Left ventricle myocardium inferior (tissue), 1 donor: ENCODE data around the gene PIP4K2A. TPM values are rescaled to one million over a fixed set of nuclear protein-coding genes. Genes with fewer than 3 reads are reported as not detected.
"Not testable (repeated sequence)": the region's sequence is repeated elsewhere in the genome, so short reads cannot be mapped to it uniquely, and the experiment has no call there.

Experiments used
- DNase-seq: peaks from one replicate; pipeline ENCODE4 v3.0.0-alpha.2; 2020
- H3K27ac ChIP-seq: fragments of 200-600 bp; replicated peaks from 2 replicates; pipeline ENCODE4 v1.8.0; 2021
- H3K27me3 ChIP-seq: fragments of 200-600 bp; 2 replicates; pipeline ENCODE4 v1.8.0; 2021; ENCODE audit warnings: low read depth
- H3K36me3 ChIP-seq: fragments of 200-600 bp; 2 replicates; pipeline ENCODE4 v1.8.0; 2021
- H3K4me1 ChIP-seq: fragments of 200-600 bp; 2 replicates; pipeline ENCODE4 v1.8.0; 2021
- H3K4me3 ChIP-seq: fragments of 200-600 bp; 2 replicates; pipeline ENCODE4 v1.8.0; 2021; ENCODE audit warnings: mild to moderate bottlenecking, moderate library complexity
- H3K9me3 ChIP-seq: fragments of 200-600 bp; replicated peaks from 2 replicates; pipeline ENCODE4 v1.8.0; 2021
- intact Hi-C: fragments of 100-400 bp; cut with micrococcal nuclease; formaldehyde crosslinking; loops from one replicate; pipeline ENCODE4 v1.11.0; 2022
- total RNA-seq: library from RNA; stranded (reverse); fragmentation: NEBNext Ultra II Directional; extraction: Animal tissue kit (Norgen Biotek cat#: 25700); gene quantifications from one replicate; pipeline ENCODE4 v1.2.1, GENCODE V29; 2021
- TF ChIP-seq, protein P1 (sequence below): fragments of 200-600 bp; IDR thresholded peaks from 2 replicates; pipeline ENCODE4 v1.8.0; 2021; ENCODE audit warnings: antibody characterized with exemption, mild to moderate bottlenecking, borderline replicate concordance
- donor health status: DM: no; HTN: yes; CAD: no; lungs with severe emphysema.

Gene PIP4K2A
- total RNA-seq, 1 donor from 2014 or later, result 12.6 TPM

DNA sequence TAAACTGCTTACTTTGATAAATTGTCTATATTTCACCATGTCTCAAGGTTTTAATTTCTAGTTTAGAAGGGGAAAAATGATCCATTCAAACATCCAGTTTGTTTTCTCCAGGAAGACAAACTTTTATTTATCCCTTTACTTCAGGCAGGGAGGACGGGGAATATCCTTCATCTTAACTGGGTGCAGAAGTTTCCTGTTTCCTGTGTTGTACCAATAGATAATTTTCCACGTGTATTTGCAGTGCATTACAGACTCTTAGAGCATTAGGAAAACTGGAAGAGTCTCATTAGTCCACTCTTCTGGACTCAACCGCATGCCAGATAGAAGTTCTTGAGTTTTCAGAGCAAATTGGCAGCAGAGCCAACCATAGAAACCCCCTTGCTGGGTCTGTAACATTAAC, 39.4 kb upstream of the PIP4K2A start:
- H3K36me3 ChIP-seq, result no peaks in the 10 kb centered on the region
- no peaks in the 10 kb centered on the region for H3K9me3 ChIP-seq
- intact Hi-C loops, result no loop called here
- peaks cover 6% of the 10 kb centered on the region for H3K4me1 ChIP-seq
- no peaks in the 10 kb centered on the region for H3K27me3 ChIP-seq
- H3K4me3 ChIP-seq, result no peak overlapping the region
- TF ChIP-seq, protein P1, sequence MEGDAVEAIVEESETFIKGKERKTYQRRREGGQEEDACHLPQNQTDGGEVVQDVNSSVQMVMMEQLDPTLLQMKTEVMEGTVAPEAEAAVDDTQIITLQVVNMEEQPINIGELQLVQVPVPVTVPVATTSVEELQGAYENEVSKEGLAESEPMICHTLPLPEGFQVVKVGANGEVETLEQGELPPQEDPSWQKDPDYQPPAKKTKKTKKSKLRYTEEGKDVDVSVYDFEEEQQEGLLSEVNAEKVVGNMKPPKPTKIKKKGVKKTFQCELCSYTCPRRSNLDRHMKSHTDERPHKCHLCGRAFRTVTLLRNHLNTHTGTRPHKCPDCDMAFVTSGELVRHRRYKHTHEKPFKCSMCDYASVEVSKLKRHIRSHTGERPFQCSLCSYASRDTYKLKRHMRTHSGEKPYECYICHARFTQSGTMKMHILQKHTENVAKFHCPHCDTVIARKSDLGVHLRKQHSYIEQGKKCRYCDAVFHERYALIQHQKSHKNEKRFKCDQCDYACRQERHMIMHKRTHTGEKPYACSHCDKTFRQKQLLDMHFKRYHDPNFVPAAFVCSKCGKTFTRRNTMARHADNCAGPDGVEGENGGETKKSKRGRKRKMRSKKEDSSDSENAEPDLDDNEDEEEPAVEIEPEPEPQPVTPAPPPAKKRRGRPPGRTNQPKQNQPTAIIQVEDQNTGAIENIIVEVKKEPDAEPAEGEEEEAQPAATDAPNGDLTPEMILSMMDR, result no peak
- H3K27ac ChIP-seq, result no peak overlapping the region
- DNase-seq, result no peak

DNA sequence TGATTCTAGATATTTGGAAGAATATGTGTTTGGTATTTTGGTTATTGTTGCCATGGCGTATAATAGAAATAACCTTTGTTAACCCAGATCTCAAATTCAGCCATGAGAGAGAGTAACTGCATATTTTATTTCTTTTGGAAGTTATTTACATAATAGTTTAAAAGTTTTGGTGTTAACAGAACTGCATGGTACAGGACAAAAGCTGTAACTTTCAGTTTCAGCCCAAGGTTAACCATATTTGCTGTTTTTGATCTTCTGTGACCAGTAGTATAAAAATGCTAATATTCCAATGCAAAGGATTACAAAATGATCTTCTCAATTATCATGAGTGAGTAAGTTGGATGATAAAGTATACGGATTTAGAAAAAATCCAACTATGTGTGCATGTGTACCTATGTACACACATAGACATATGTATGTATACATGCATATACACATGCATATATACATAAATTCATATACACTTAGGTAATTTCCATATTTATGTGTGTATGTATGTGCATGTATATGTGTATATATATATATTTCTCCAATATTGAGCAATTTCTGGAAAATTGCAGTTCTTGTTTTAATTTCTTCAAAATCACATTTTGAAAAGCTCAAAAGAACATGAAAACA, 38.0 kb upstream of the PIP4K2A start:
- Histone ChIP-seq H3K4me3 (no peak overlapping the region), H3K36me3 (no peaks in the 10 kb centered on the region), H3K27me3 (no peaks in the 10 kb centered on the region), H3K9me3 (peaks cover 5% of the 10 kb centered on the region), H3K27ac (no peak overlapping the region), H3K4me1 (peaks cover 6% of the 10 kb centered on the region)
- TF ChIP-seq, protein P1, result no peak
- no peak for DNase-seq
- intact Hi-C loops, result no loop called here

DNA sequence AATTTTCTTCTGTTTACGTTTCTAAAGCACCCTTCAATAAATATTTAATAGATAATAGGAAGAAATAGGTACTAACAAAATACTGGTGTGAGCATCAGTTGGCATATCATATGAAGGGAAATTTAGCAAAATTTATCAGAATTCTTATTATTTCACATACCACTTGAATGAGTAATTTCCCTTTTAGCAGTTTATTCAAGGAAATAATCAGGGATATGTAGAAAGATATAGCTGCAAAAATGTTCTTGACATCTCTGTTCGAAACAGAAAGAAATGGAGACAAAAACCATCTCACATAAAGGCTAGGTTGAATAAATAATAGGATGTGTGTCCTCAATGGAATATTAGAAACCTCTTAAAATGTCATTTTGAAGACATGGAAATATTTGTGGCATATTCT, 35.8 kb upstream of the PIP4K2A start:
- DNase-seq, result no peak
- intact Hi-C loops, result no loop called here
- TF ChIP-seq, protein P1, result no peak
- Histone ChIP-seq H3K27me3 (no peaks in the 10 kb centered on the region), H3K4me1 (peaks cover 6% of the 10 kb centered on the region), H3K36me3 (no peaks in the 10 kb centered on the region), H3K4me3 (no peak overlapping the region), H3K27ac (no peak overlapping the region), H3K9me3 (peaks cover 5% of the 10 kb centered on the region)

- DNase-seq, H3K27me3 ChIP-seq, H3K36me3 ChIP-seq, H3K4me1 ChIP-seq, H3K27ac ChIP-seq, H3K9me3 ChIP-seq, intact Hi-C loops, H3K4me3 ChIP-seq: not testable (repeated sequence)
Observed at GRCh38 chr10:22744858-22745257, 30.5 kb upstream of the PIP4K2A start.

- H3K36me3 ChIP-seq, result no peaks in the 10 kb centered on the region
- no peaks in the 10 kb centered on the region for H3K27me3 ChIP-seq
- H3K4me1 ChIP-seq, result no peaks in the 10 kb centered on the region
- H3K27ac ChIP-seq, result no peak overlapping the region
- intact Hi-C loops, result no loop called here
- H3K4me3 ChIP-seq, result no peak overlapping the region
- no peaks in the 10 kb centered on the region for H3K9me3 ChIP-seq
- no peak for DNase-seq
- TF ChIP-seq, protein P1, result no peak
Observed at GRCh38 chr10:22742678-22743077, 28.3 kb upstream of the PIP4K2A start.

DNA sequence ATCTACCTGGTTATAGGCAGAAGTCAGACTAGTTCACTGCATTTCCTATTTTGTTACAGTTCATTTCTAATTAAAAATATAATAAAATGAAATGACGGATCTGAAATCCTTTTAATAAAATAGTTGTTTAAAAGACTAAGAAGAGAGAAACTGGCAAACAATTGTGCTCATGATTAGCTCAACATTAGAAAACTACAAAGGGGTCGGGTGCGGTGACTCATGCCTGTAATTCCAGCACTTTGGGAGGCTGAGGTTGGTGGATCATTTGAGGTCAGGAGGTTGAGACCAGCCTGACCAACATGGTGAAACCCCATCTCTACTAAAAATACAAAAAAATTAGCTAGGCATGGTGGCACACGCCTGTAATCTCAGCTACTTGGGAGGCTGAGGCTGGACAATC, 27.3 kb upstream of the PIP4K2A start:
- DNase-seq, H3K9me3 ChIP-seq, H3K27ac ChIP-seq, H3K4me3 ChIP-seq, intact Hi-C loops, H3K4me1 ChIP-seq, H3K36me3 ChIP-seq, H3K27me3 ChIP-seq: not testable (repeated sequence)

GRCh38 chr10:22740180-22740579, 25.8 kb upstream of the PIP4K2A start:
- intact Hi-C loops, result no loop called here
- H3K27ac ChIP-seq, result no peak overlapping the region
- no peak overlapping the region for H3K4me3 ChIP-seq
- H3K36me3 ChIP-seq, result no peaks in the 10 kb centered on the region
- no peaks in the 10 kb centered on the region for H3K9me3 ChIP-seq
- TF ChIP-seq, protein P1, result no peak
- DNase-seq, result no peak
- H3K4me1 ChIP-seq, result no peaks in the 10 kb centered on the region
- H3K27me3 ChIP-seq, result no peaks in the 10 kb centered on the region
